Fibroblast of mammary gland (primary cell): ENCODE measurements around the gene TMEM220.

Experiments used
- DNase-seq: peaks from one replicate; pipeline ENCODE4 v3.0.0-alpha.2; 2010; ENCODE audit warnings: low read depth
- H3K4me3 ChIP-seq: 2 replicates; pipeline ENCODE4 v1.5.1; 2011; ENCODE audit warnings: low read depth, mild to moderate bottlenecking, low read length, moderate library complexity; ENCODE audit not compliant: control insufficient read depth
- CTCF ChIP-seq: conservative IDR thresholded peaks from 2 replicates; pipeline ENCODE4 v1.5.1; 2011; ENCODE audit warnings: low read depth, low read length, inconsistent platforms; ENCODE audit not compliant: control insufficient read depth, insufficient read depth

TMEM220 gene

GRCh38 chr17:10767232-10767631 is 37.4 kb upstream of the TMEM220 start:
- no peak for DNase-seq
- no peak overlapping the region for H3K4me3 ChIP-seq
- no peak for TF ChIP-seq CTCF

GRCh38 chr17:10762037-10762436 is 32.2 kb upstream of the TMEM220 start:
- DNase-seq: no peak
- no peak overlapping the region for H3K4me3 ChIP-seq
- TF ChIP-seq CTCF: no peak

- no peak for TF ChIP-seq CTCF
- no peak for DNase-seq
- H3K4me3 ChIP-seq: no peak overlapping the region
Measured at GRCh38 chr17:10761281-10761680, 31.5 kb upstream of the TMEM220 start.

GRCh38 chr17:10758062-10758461 is 28.2 kb upstream of the TMEM220 start:
- DNase-seq: no peak
- TF ChIP-seq CTCF: no peak
- no peak overlapping the region for H3K4me3 ChIP-seq

GRCh38 chr17:10757647-10758046 is 27.8 kb upstream of the TMEM220 start:
- H3K4me3 ChIP-seq: no peak overlapping the region
- no peak for DNase-seq
- no peak for TF ChIP-seq CTCF

GRCh38 chr17:10757067-10757466 is 27.2 kb upstream of the TMEM220 start:
- no peak for DNase-seq
- no peak overlapping the region for H3K4me3 ChIP-seq
- no peak for TF ChIP-seq CTCF

- H3K4me3 ChIP-seq: no peak overlapping the region
- DNase-seq: no peak
- TF ChIP-seq CTCF: no peak
Measured at GRCh38 chr17:10756619-10757018, 26.8 kb upstream of the TMEM220 start.
